ENCODE data around the gene ZNF296. TPM values are rescaled to one million over a fixed set of nuclear protein-coding genes. Genes with fewer than 3 reads are reported as not detected.

The ZNF296 gene
- total and polyA plus RNA-seq, 2 of the 8 experiments (the other 6 are each of a cell fraction or from before 2014, with no cell fraction given) = 2.7 to 7.5 TPM

GRCh38 chr19:45091031-45091923 lies 15.0 kb upstream of the ZNF296 start:
- DNase-seq (ENCODE audit: low read depth in 1 of 2, low spot score in 2 of 2) = peak; percentile 97 to 99
- POLR2A ChIA-PET (ENCODE audit: partially characterized antibody) = interaction anchor here (1.0 to 6.1 kb wide), 30 partner anchors 11 to 216 kb away, joined by 3 to 230 read pairs (median 6); partner anchors contain the start of genes APOE, BLOC1S3, GEMIN7 and TRAPPC6A
- TF ChIP-seq SP1 (IDR thresholded peaks at IDR 0.05; ENCODE audit: low read depth, low read length) = peak; percentile 75; the same call in 1 of the 2 replicates
- TF ChIP-seq TCF12 (IDR thresholded peaks at IDR 0.05; ENCODE audit: low read depth, low read length) = no peak
- peak; percentile 54 to 85; a peak in 3 of 4 replicates for TF ChIP-seq SIN3A (conservative IDR thresholded peaks at IDR 0.05 in 1 of 2, IDR thresholded peaks at IDR 0.05 in 1 of 2; ENCODE audit: low read depth in 1 of 2, low read length in 2 of 2)
- peak; percentile 31; the same call in 1 of the 2 replicates for TF ChIP-seq RBBP5 (IDR thresholded peaks at IDR 0.05; ENCODE audit: borderline replicate concordance, low read depth, low read length)
- TF ChIP-seq CREB1 (IDR thresholded peaks at IDR 0.05) = peak; percentile 65
- TF ChIP-seq MAX (IDR thresholded peaks at IDR 0.05) = peak; percentile 84
- TF ChIP-seq KDM4A (IDR thresholded peaks at IDR 0.05; ENCODE audit: low read depth, low read length, severe bottlenecking) = no peak
- TF ChIP-seq GABPA (IDR thresholded peaks at IDR 0.05; ENCODE audit: borderline replicate concordance, insufficient read depth, low read length) = no peak
- no peak for TF ChIP-seq RNF2 (IDR thresholded peaks at IDR 0.05; ENCODE audit: borderline replicate concordance, low read depth, low read length, missing control alignments, poor library complexity, severe bottlenecking)

More at GRCh38 chr19:45091031-45091923, 15.0 kb upstream of the ZNF296 start:
- peak; percentile 88 for FAIRE-seq
- Histone ChIP-seq H4K5ac (ENCODE audit: insufficient read length, low read depth, low read length) (peak overlapping the region; percentile 27), H3K36me3 (ENCODE audit: control insufficient read depth in 2 of 4, insufficient read depth in 4 of 4, low read length in 3 of 4) (peaks cover 4 to 16% (median 5%) of the 10 kb centered on the region in 4 experiments; a peak in 5 of 8 replicates), H3K23me2 (ENCODE audit: low read depth, low read length) (peaks cover 16% of the 10 kb centered on the region), H4K20me1 (replicated peaks in 1 of 2; ENCODE audit: control insufficient read depth in 1 of 2, insufficient read depth in 2 of 2, low read length in 2 of 2) (peaks cover 9 to 21% of the 10 kb centered on the region in 2 experiments), H4K8ac (ENCODE audit: extremely low read depth, insufficient read depth, low read length) (no peak overlapping the region), H2AK5ac (ENCODE audit: low read depth, low read length) (0 out of 2 replicates have a peak overlapping the region, but pooled peaks have one; percentile 46), H2BK15ac (ENCODE audit: low read length) (no peak overlapping the region), H3K4ac (replicated peaks; ENCODE audit: insufficient read length, low read depth, low read length) (no peak overlapping the region), H3K79me1 (ENCODE audit: low read depth, low read length) (peaks cover 19% of the 10 kb centered on the region), H2BK120ac (replicated peaks; ENCODE audit: low read depth, low read length) (no peak overlapping the region), H3K27me3 (replicated peaks in 1 of 4; ENCODE audit: control insufficient read depth in 3 of 4, extremely low read depth in 1 of 4, insufficient read depth in 3 of 4, low read length in 3 of 4) (no peaks in the 10 kb centered on the region), H3K23ac (ENCODE audit: insufficient read length) (no peak overlapping the region), H2BK20ac (ENCODE audit: low read length) (no peak overlapping the region), H2BK12ac (ENCODE audit: low read depth, low read length) (peak overlapping the region; percentile 87; the same call in 1 of the 2 replicates), H3K14ac (ENCODE audit: insufficient read length) (no peak overlapping the region), H3K4me3 (ENCODE audit: extremely low read depth in 1 of 4, insufficient read depth in 2 of 4, low read depth in 3 of 4, low read length in 4 of 4) (peak overlapping the region; percentile 73 to 97 (median 86)), H3K9ac (replicated peaks in 1 of 4; ENCODE audit: extremely low read depth in 1 of 4, low read depth in 3 of 4, low read length in 3 of 4) (peak overlapping the region in 3 of 4 experiments; percentile 96 to 98 (median 97); a peak in 6 of 7 replicates), H3K18ac (ENCODE audit: extremely low read depth, low read length) (peak overlapping the region; percentile 41; the same call in 1 of the 2 replicates), H3K79me2 (ENCODE audit: control insufficient read depth in 1 of 2, insufficient read depth in 2 of 2, low read length in 2 of 2) (peaks cover 23 to 41% of the 10 kb centered on the region in 2 experiments), H3K56ac (replicated peaks; ENCODE audit: insufficient read length, low read depth, low read length) (peak overlapping the region; percentile 59), H3K4me2 (ENCODE audit: insufficient read depth in 1 of 2, low read depth in 2 of 2, low read length in 2 of 2) (peak overlapping the region; percentile 94 to 98), H2BK5ac (ENCODE audit: low read depth, low read length) (peak overlapping the region; percentile 86), H3K27ac (ENCODE audit: low read depth, low read length) (peak overlapping the region; percentile 68), H3K4me1 (replicated peaks in 1 of 4; ENCODE audit: control insufficient read depth in 3 of 4, insufficient read depth in 4 of 4, low read length in 3 of 4) (peaks cover 4 to 17% (median 7%) of the 10 kb centered on the region in 4 experiments; a peak in 6 of 7 replicates), H2AFZ (ENCODE audit: low read length) (no peak overlapping the region), H4K91ac (replicated peaks; ENCODE audit: insufficient read length, low read length) (peak overlapping the region; percentile 50), H3K9me3 (ENCODE audit: insufficient read depth in 2 of 2, low read depth in 1 of 2, low read length in 1 of 2) (no peaks in the 10 kb centered on the region)
- CTCF ChIA-PET (ENCODE audit: partially characterized antibody) = interaction anchor here (0.5 to 5.3 kb wide), 12 partner anchors 12 to 60 kb away, joined by 3 to 39 read pairs (median 4); partner anchors contain the start of gene GEMIN7
- 27% methylated on average over 64 of the region's 64 CpGs; no CpG with 5 or more reads in 1 of the 2 experiments for WGBS, 2 experiments (ENCODE audit: extremely low coverage in 1 of 2, insufficient coverage in 1 of 2, insufficient read length in 1 of 2, insufficient replicate concordance in 2 of 2, low coverage in 1 of 2, low lambda C conversion rate in 2 of 2, missing lambda C conversion rate in 1 of 2)

Data from H1 (cell line).